Kidney epithelial cell (primary cell): ENCODE measurements around the gene ERC2. TPM values are rescaled to one million over a fixed set of nuclear protein-coding genes. Genes with fewer than 3 reads are reported as not detected.

Experiments used
- DNase-seq: peaks from one replicate; pipeline ENCODE4 v3.0.0-alpha.2; 2010; ENCODE audit warnings: low read depth
- H3K27me3 ChIP-seq: 2 replicates; pipeline ENCODE4 v1.6.0; 2011; ENCODE audit warnings: low read length; ENCODE audit not compliant: control insufficient read depth, insufficient read depth
- H3K36me3 ChIP-seq: 2 replicates; pipeline ENCODE4 v1.5.1; 2011; ENCODE audit warnings: low read length; ENCODE audit not compliant: control insufficient read depth, insufficient read depth
- H3K4me3 ChIP-seq: 2 replicates; pipeline ENCODE4 v1.5.1; 2011; ENCODE audit warnings: low read depth, mild to moderate bottlenecking, control low read depth, low read length
- CTCF ChIP-seq: IDR thresholded peaks from 2 replicates; pipeline ENCODE4 v1.5.1; 2011; ENCODE audit warnings: mild to moderate bottlenecking, moderate library complexity, low read length, control low read depth, inconsistent platforms; ENCODE audit not compliant: insufficient read depth, poor library complexity, severe bottlenecking
- total RNA-seq: library from RNA; depleted of rRNA; stranded (reverse); fragments of >200 nt; gene quantifications from 2 replicates; pipeline ENCODE4 v1.2.3, GENCODE V29; 2015

ERC2 gene
- total RNA-seq, 1 donor from 2014 or later: 17.0 TPM

- no peak overlapping the region for H3K4me3 ChIP-seq
- no peaks in the 10 kb centered on the region for H3K27me3 ChIP-seq
- no peak for TF ChIP-seq CTCF
- no peaks in the 10 kb centered on the region for H3K36me3 ChIP-seq
- no peak for DNase-seq
Measured at GRCh38 chr3:55630921-55631299, 837.4 kb downstream of the ERC2 start.

- Histone ChIP-seq H3K36me3 (no peaks in the 10 kb centered on the region), H3K4me3 (no peak overlapping the region), H3K27me3 (no peaks in the 10 kb centered on the region)
- no peak for DNase-seq
- no peak for TF ChIP-seq CTCF
Measured at GRCh38 chr3:55630280-55630920, 837.9 kb downstream of the ERC2 start.

GRCh38 chr3:55629432-55629831, 838.8 kb downstream of the ERC2 start:
- DNase-seq: no peak
- Histone ChIP-seq H3K27me3 (no peaks in the 10 kb centered on the region), H3K36me3 (no peaks in the 10 kb centered on the region), H3K4me3 (no peak overlapping the region)
- TF ChIP-seq CTCF: no peak

- no peak for DNase-seq
- no peak overlapping the region for H3K4me3 ChIP-seq
- TF ChIP-seq CTCF: no peak
- no peaks in the 10 kb centered on the region for H3K27me3 ChIP-seq
- no peaks in the 10 kb centered on the region for H3K36me3 ChIP-seq
Measured at GRCh38 chr3:55626279-55626665, 842.0 kb downstream of the ERC2 start.

GRCh38 chr3:55624238-55624637, 844.0 kb downstream of the ERC2 start:
- no peak for DNase-seq
- no peak overlapping the region for H3K4me3 ChIP-seq
- no peak for TF ChIP-seq CTCF
- no peaks in the 10 kb centered on the region for H3K27me3 ChIP-seq
- H3K36me3 ChIP-seq: no peaks in the 10 kb centered on the region

GRCh38 chr3:55623786-55624185, 844.5 kb downstream of the ERC2 start:
- Histone ChIP-seq H3K36me3 (no peaks in the 10 kb centered on the region), H3K27me3 (no peaks in the 10 kb centered on the region), H3K4me3 (no peak overlapping the region)
- TF ChIP-seq CTCF: no peak
- no peak for DNase-seq
